Activated T-helper 1 cell treated with anti-CD3 and anti-CD28 coated beads, Interleukin-12 subunit alpha, Interleukin-12 subunit beta, Interleukin-2, Interleukin-4 antibody, amounts not matched to agents 30 ng/mL and 10 ng/mL and 1 ng/mL, durations not matched to agents 14 hours and 24 hours and 36 hours (primary cell): ENCODE data around the gene GARNL3. TPM values are rescaled to one million over a fixed set of nuclear protein-coding genes. Genes with fewer than 3 reads are reported as not detected.
A peak's percentile ranks its signal among the peaks of the same experiment; 100 is the strongest.

ENCODE experiments used
- DNase-seq: peaks from one replicate; pipeline ENCODE4 v3.0.0; 2021; ENCODE audit warnings: low spot score
- H3K27ac Mint-ChIP-seq: one replicate; pipeline ENCODE4 v1.8.0; 2021; ENCODE audit warnings: mild to moderate bottlenecking, mixed read lengths
- H3K27me3 Mint-ChIP-seq: one replicate; pipeline ENCODE4 v1.8.0; 2022; ENCODE audit warnings: mild to moderate bottlenecking, moderate library complexity, mixed read lengths; ENCODE audit not compliant: insufficient read depth
- H3K36me3 Mint-ChIP-seq: one replicate; pipeline ENCODE4 v1.8.0; 2021; ENCODE audit warnings: low read depth, mixed read lengths
- H3K4me1 Mint-ChIP-seq: one replicate; pipeline ENCODE4 v1.8.0; 2021; ENCODE audit warnings: low read depth, mixed read lengths
- H3K4me3 Mint-ChIP-seq: one replicate; pipeline ENCODE4 v1.8.0; 2021; ENCODE audit warnings: mild to moderate bottlenecking, moderate library complexity, mixed read lengths
- H3K9me3 Mint-ChIP-seq: one replicate; pipeline ENCODE4 v1.8.0; 2021; ENCODE audit warnings: mixed read lengths
- intact Hi-C: fragments of 100-400 bp; cut with micrococcal nuclease; formaldehyde crosslinking; loops from one replicate; pipeline ENCODE4 v1.15.1; 2024
- total RNA-seq: library from RNA; stranded (reverse); gene quantifications from 2 replicates; pipeline ENCODE4 v1.2.3, GENCODE V29; 2022

The GARNL3 gene
- total RNA-seq, 1 donor from 2014 or later: 2.0 TPM

- Mint-ChIP-seq H3K36me3 (peaks cover 3% of the 10 kb centered on the region), H3K27me3 (peaks cover 64% of the 10 kb centered on the region), H3K27ac (no peak overlapping the region), H3K4me3 (no peak overlapping the region), H3K4me1 (no peaks in the 10 kb centered on the region), H3K9me3 (no peaks in the 10 kb centered on the region)
- DNase-seq: no peak
- intact Hi-C loops: no loop called here
These were observed 105.6 kb downstream of the GARNL3 start for GRCh38 chr9:127370147-127370579.

GRCh38 chr9:127370672-127371648 is 106.4 kb downstream of the GARNL3 start:
- Mint-ChIP-seq H3K4me3 (no peak overlapping the region), H3K9me3 (no peaks in the 10 kb centered on the region), H3K27me3 (peaks cover 71% of the 10 kb centered on the region), H3K27ac (no peak overlapping the region), H3K4me1 (no peaks in the 10 kb centered on the region), H3K36me3 (peaks cover 3% of the 10 kb centered on the region)
- no peak for DNase-seq
- intact Hi-C loops: no loop called here

- no peaks in the 10 kb centered on the region for H3K36me3 Mint-ChIP-seq
- H3K27ac Mint-ChIP-seq: no peak overlapping the region
- no peaks in the 10 kb centered on the region for H3K4me1 Mint-ChIP-seq
- H3K9me3 Mint-ChIP-seq: peaks cover 6% of the 10 kb centered on the region
- intact Hi-C loops: loop anchor here (5.0 kb wide), 1 partner anchor 632 kb away; no protein-coding TSS in a partner anchor
- H3K27me3 Mint-ChIP-seq: peaks cover 55% of the 10 kb centered on the region
- no peak for DNase-seq
- H3K4me3 Mint-ChIP-seq: no peak overlapping the region
These were observed 115.9 kb downstream of the GARNL3 start for GRCh38 chr9:127380479-127380878.

- Mint-ChIP-seq H3K4me3 (no peak overlapping the region), H3K27ac (no peak overlapping the region), H3K36me3 (no peaks in the 10 kb centered on the region), H3K27me3 (peaks cover 61% of the 10 kb centered on the region), H3K9me3 (peaks cover 6% of the 10 kb centered on the region), H3K4me1 (peaks cover 5% of the 10 kb centered on the region)
- no peak for DNase-seq
- intact Hi-C loops: loop anchor here (5.0 kb wide), 1 partner anchor 630 kb away; no protein-coding TSS in a partner anchor
These were observed 118.0 kb downstream of the GARNL3 start for GRCh38 chr9:127382541-127382940.

- no peak overlapping the region for H3K27ac Mint-ChIP-seq
- peaks cover 6% of the 10 kb centered on the region for H3K9me3 Mint-ChIP-seq
- no peak overlapping the region for H3K4me3 Mint-ChIP-seq
- DNase-seq: no peak
- intact Hi-C loops: loop anchor here (5.0 kb wide), 1 partner anchor 628 kb away; no protein-coding TSS in a partner anchor
- no peaks in the 10 kb centered on the region for H3K36me3 Mint-ChIP-seq
- H3K4me1 Mint-ChIP-seq: peaks cover 19% of the 10 kb centered on the region
- peaks cover 61% of the 10 kb centered on the region for H3K27me3 Mint-ChIP-seq
These were observed 119.6 kb downstream of the GARNL3 start for GRCh38 chr9:127384016-127384730.

- H3K27me3 Mint-ChIP-seq: peaks cover 56% of the 10 kb centered on the region
- H3K4me3 Mint-ChIP-seq: no peak overlapping the region
- H3K27ac Mint-ChIP-seq: no peak overlapping the region
These were observed 120.3 kb downstream of the GARNL3 start for GRCh38 chr9:127384901-127385300.

GRCh38 chr9:127386249-127386648 is 121.7 kb downstream of the GARNL3 start:
- Mint-ChIP-seq H3K27ac (no peak overlapping the region), H3K4me3 (no peak overlapping the region), H3K36me3 (no peaks in the 10 kb centered on the region), H3K4me1 (peaks cover 24% of the 10 kb centered on the region), H3K9me3 (no peaks in the 10 kb centered on the region), H3K27me3 (peaks cover 50% of the 10 kb centered on the region)
- intact Hi-C loops: loop anchor here (5.0 kb wide), 2 partner anchors 379 to 641 kb away; no protein-coding TSS in a partner anchor
- DNase-seq: no peak

More at GRCh38 chr9:127384901-127385300, 120.3 kb downstream of the GARNL3 start:
- peaks cover 6% of the 10 kb centered on the region for H3K9me3 Mint-ChIP-seq
- H3K36me3 Mint-ChIP-seq: no peaks in the 10 kb centered on the region
- intact Hi-C loops: loop anchor here (5.0 kb wide), 3 partner anchors 378 to 642 kb away; no protein-coding TSS in a partner anchor
- no peak for DNase-seq
- peaks cover 24% of the 10 kb centered on the region for H3K4me1 Mint-ChIP-seq

GRCh38 chr9:127386981-127387380 is 122.4 kb downstream of the GARNL3 start:
- H3K4me3 Mint-ChIP-seq: no peak overlapping the region
- H3K27ac Mint-ChIP-seq: no peak overlapping the region
- peaks cover 47% of the 10 kb centered on the region for H3K27me3 Mint-ChIP-seq
- H3K9me3 Mint-ChIP-seq: no peaks in the 10 kb centered on the region
- H3K36me3 Mint-ChIP-seq: no peaks in the 10 kb centered on the region
- H3K4me1 Mint-ChIP-seq: peaks cover 24% of the 10 kb centered on the region
- intact Hi-C loops: loop anchor here (5.0 kb wide), 2 partner anchors 380 to 640 kb away; no protein-coding TSS in a partner anchor
- DNase-seq: no peak

- peak overlapping the region; percentile 37 for H3K4me3 Mint-ChIP-seq
These were observed 123.7 kb downstream of the GARNL3 start for GRCh38 chr9:127388037-127388855.

GRCh38 chr9:127388856-127389238 is 124.3 kb downstream of the GARNL3 start:
- intact Hi-C loops: loop anchor here (1.0 to 5.0 kb wide), 9 partner anchors 7 to 638 kb away; partner anchors contain the start of genes LRSAM1, RPL12 and ZNF79
- DNase-seq: no peak
- Mint-ChIP-seq H3K4me3 (peak overlapping the region; percentile 37), H3K9me3 (no peaks in the 10 kb centered on the region), H3K27ac (peak overlapping the region; percentile 89), H3K4me1 (peaks cover 24% of the 10 kb centered on the region), H3K36me3 (no peaks in the 10 kb centered on the region), H3K27me3 (peaks cover 50% of the 10 kb centered on the region)

More at GRCh38 chr9:127388037-127388855, 123.7 kb downstream of the GARNL3 start:
- Mint-ChIP-seq H3K27ac (peak overlapping the region; percentile 89), H3K36me3 (no peaks in the 10 kb centered on the region), H3K9me3 (no peaks in the 10 kb centered on the region), H3K27me3 (peaks cover 51% of the 10 kb centered on the region), H3K4me1 (peaks cover 24% of the 10 kb centered on the region)
- peak; percentile 86 for DNase-seq
- intact Hi-C loops: loop anchor here (1.0 to 5.0 kb wide), 9 partner anchors 8 to 639 kb away; partner anchors contain the start of genes LRSAM1, RPL12 and ZNF79

- H3K27me3 Mint-ChIP-seq: peaks cover 49% of the 10 kb centered on the region
- H3K4me3 Mint-ChIP-seq: no peak overlapping the region
- intact Hi-C loops: loop anchor here (2.0 to 10.0 kb wide), 7 partner anchors 61 to 638 kb away; partner anchors contain the start of genes LRSAM1 and RPL12
- no peaks in the 10 kb centered on the region for H3K9me3 Mint-ChIP-seq
- peaks cover 24% of the 10 kb centered on the region for H3K4me1 Mint-ChIP-seq
- DNase-seq: no peak
- H3K36me3 Mint-ChIP-seq: no peaks in the 10 kb centered on the region
- H3K27ac Mint-ChIP-seq: no peak overlapping the region
These were observed 125.0 kb downstream of the GARNL3 start for GRCh38 chr9:127389381-127390247.
